NCI-H128 (cell line): Measurements from ENCODE around the gene JOSD1.

Experiments
- DNase-seq: peaks from one replicate; lab custom pipeline; 2025; ENCODE audit not compliant: unreplicated experiment; lab: John Stamatoyannopoulos, UW

JOSD1 gene

GRCh38 chr22:38733724-38734381 lies 33.1 kb upstream of the JOSD1 start:
- no peak for DNase-seq

DNA sequence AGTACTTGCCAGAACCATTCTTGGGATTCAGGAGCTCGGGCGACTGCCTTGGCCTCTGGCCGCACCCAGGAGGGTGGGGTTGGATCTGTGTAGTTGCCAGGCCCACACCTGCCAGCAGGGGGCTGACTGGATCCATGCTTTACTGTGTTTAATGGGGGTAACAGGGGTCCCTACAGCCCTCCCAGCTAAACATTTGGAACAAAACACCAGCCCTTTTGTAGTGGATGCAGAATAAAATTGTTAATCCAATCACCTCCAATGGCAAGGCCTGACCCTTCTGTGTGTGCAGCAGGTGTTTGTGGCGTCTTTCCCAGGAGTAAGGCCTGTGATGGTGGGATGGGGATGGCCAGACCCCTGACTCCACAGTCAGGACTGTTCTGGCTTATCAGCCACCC lies 32.6 kb upstream of the JOSD1 start:
- no peak for DNase-seq

GRCh38 chr22:38732251-38732815 lies 31.6 kb upstream of the JOSD1 start:
- DNase-seq = no peak

DNA sequence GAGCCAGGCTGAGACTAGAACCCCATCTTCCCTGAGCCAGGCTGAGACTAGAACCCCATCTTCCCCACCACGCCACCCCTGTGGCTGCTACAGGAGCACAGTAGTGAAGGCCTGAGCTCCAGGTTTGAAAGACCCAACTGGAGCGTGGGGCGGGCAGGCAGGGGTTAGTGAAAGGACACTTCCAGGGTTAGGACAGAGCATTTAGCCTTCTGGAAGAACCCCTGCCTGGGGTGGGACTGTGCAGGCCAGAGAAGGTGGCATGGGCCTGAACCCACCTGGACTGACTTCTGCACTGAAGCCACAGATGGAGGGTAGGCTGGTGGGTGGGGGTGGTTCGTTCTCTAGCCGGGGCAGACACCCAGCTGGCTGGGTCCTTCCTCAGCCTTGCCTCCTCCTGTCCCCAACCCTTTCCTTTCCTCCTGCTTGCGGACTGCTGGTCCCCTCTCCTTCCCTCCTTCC lies 31.0 kb upstream of the JOSD1 start:
- DNase-seq = no peak

DNA sequence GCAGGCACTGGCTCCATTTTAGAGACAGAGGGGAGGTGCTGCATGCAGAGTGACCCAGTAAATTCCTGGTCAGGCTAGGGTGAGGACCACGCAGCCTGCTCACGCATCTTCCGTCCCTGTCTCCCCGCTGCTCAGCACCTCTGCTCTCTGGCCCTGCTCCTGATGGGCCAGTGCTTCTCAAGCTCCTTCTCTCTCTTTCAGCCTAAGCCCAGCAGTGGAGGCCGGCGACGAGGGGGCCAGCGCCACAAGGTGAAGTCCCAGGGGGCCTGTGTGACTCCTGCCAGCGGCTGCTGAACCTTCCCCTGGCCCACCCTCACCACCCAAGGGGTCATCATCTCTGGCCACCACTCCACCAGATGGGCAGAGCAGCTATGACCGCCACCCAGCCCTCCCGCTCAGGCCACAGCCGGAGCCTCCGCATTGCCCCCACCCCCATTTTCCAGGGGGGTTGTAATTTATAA lies 29.7 kb upstream of the JOSD1 start:
- no peak for DNase-seq

GRCh38 chr22:38729946-38730345 lies 29.2 kb upstream of the JOSD1 start:
- DNase-seq = no peak

DNA sequence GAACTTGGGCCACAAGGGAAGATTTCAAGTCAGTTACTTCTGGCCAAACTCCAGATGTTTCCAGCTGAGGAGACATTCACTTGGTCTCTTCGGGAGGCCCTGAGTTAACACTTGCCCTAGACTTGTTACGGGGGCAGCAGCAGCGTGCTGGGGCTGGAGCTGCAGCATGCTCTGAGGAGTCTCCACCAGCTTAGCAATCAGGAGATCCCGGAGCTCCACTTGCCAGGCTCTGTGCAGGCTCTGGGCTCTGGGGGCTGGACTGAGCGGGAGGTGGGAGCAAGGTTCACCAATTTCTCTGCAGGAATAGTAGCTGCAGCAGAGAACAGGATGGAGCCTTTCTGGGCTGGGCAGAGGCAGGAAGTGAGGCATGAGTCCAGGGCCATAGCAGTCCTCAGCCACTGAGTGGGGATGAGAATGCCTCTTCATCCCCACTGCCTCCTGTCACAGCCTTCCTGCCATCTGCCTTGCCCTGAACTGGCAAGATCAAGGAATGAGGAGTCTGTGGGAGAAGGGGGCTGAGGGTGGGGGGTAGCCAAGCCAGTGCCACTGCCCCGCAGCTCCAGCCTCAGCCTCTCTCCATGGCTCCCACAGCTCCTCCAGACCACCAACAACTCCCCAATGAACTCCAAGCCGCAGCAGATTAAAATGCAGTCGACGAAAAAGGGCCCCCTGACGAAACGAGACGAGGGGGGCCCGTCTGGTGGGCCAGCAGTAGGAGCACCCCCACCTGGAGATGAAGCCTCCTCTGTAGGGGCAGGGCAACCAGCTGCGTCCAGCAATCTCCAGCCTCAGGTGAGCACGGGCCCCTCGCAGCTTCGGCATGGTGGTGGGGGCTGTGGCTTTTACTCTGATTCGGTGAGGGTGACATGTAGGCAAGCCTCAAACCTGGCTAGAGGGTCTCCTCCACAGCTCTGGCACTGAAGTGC lies 28.4 kb upstream of the JOSD1 start:
- DNase-seq = no peak

DNA sequence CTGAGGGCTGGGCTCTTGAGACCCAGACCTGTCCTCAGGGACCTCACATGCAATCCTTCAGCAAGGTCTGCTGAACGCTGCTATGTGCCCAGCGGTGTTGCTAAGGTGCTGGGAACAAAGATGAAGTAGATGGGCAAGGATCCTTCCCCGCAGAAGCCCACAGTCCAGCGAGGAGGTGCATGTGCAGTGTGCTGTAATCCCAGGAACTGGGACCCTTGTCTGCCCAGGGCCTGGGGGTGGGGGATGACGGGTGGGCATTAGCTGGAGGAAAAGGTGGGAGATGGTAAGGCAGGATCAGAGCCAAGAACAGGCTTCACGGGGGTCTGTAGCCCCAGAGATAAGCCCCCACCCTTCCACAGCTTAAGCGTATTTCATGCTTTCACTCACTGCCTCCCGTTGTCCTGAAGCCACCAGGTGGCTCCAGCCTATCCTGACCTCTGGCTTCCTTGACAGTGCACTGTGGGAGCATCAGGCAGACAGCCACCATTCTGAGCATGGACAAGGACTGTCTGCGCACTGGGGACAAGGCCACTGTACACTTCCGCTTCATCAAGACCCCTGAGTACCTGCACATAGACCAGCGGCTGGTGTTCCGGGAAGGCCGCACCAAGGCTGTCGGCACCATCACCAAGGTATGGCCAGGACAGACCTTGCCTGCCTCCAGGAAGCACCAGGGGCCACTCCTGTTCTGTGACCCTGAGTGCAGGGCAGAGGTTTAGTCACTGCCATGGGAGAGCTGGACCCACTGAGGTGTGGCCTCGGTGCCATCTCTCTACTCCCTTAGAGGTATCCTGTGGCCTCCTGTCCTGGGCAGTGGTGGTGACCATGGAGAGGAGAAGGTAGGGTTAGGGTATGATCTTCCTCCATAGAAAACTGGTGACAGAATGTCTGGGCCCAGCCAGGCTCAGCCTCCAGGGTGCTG lies 27.0 kb upstream of the JOSD1 start:
- no peak for DNase-seq

DNA sequence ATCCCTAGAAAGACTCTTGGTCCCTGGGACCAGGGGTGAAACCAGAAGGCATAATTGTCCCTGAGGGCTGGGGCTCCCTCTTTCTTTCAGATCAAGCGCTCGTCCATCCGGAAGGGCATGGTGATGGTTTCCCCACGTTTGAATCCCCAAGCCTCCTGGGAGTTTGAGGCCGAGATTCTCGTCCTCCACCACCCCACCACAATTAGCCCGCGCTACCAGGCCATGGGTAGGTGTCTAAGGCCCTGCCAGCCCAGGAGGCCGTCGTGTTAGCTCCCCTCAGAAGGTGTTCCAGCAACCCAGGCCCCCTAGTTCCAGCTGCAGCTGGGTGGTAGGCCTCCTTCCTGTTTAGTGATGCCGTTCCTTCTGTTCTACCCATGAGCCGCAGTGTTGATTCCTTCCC lies 26.4 kb upstream of the JOSD1 start:
- no peak for DNase-seq

GRCh38 chr22:38725900-38726655 lies 25.3 kb upstream of the JOSD1 start:
- no peak for DNase-seq

DNA sequence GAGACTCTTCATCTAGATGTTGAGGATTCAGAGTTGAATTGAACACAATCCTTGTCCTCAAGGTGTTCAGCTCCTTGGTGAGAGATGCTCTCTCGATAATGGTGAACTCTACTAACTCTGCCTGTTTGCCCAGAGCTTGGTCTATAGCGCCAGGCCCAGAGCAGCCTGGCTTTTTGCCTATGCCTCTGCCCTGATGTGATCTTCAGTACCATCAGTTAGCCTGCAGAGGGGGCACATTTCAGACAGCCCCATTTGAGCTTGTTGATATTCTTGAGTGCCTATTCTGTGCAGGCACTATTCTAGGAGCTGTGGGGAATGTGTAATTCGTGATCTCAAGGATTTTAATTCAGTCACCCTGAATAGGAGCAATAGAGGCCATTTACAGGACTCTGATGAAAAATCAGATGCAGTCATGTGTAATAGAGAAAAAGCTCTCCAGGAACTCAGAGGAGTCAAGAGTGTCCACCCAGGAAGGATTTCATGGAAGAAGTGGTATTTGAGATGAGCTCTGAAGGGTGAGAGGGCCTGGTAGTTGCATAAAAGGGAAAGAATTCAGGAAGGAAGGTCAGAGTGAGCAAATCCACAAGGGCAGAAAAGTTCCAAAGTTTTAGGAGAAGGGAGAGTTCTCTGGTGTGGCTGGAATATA lies 24.3 kb upstream of the JOSD1 start:
- DNase-seq = no peak

DNA sequence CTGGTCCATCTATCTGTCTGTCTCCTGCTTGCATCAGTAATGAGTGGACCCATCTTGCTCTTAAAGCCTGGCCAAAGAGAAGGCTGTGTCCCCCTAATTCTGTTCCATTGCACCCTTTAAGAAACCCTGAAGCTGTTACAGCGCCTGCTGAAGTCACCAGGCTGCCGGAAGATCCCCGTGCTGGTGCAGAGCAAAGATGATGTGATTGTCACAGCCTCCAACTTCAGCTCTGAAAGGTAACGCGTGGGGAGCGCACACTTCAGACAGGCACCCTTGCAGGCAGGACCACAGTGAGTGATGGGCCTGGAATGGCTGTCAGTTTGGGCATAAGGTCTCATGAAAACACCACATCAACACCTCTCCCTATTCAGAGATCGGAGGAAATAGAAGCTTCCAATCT lies 23.4 kb upstream of the JOSD1 start:
- no peak for DNase-seq

GRCh38 chr22:38721551-38721950 lies 20.8 kb upstream of the JOSD1 start:
- DNase-seq = no peak

DNA sequence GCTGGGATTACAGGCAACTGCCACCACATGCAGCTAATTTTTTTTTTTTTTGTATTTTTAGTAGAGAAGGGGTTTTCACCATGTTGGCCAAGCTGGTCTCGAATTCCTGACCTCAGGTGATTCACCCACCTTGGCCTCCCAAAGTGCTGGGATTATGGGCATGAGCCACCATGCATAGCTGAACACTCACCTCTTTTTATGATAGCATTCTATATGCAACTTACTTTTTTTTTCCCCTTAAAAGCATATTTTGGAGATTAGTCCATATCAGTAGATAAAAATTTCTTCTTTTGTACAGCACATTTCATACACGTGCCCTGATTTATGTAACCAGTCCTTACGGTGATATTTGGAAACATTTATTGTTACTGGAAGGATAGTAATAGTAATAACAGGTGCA lies 19.6 kb upstream of the JOSD1 start:
- DNase-seq = no peak

- DNase-seq = no peak
Observed at GRCh38 chr22:38719196-38719595, 18.5 kb upstream of the JOSD1 start.

GRCh38 chr22:38718414-38718813 lies 17.7 kb upstream of the JOSD1 start:
- DNase-seq = no peak

DNA sequence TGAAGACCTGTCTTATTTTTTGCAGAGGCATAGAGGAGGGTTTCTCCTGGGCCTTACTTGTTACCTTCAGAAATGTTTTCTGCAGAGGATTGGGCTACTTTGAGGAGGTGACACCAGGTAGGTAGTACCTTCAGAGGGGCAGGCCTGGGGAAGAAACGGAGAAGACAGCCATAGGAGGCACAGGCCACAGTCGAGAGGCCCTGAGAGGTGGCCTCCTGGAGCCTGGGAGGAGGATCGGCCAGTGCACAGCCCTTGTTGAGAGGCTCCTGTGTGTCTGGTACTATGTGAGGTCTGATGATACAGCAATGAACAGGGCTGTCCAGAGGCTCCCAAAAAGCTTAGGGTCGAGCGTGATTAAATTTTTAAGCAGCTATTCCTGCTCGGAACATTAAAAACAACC lies 16.5 kb upstream of the JOSD1 start:
- no peak for DNase-seq

GRCh38 chr22:38716826-38717225 lies 16.1 kb upstream of the JOSD1 start:
- DNase-seq = no peak

- DNase-seq = no peak
Observed at GRCh38 chr22:38716271-38716670, 15.5 kb upstream of the JOSD1 start.

DNA sequence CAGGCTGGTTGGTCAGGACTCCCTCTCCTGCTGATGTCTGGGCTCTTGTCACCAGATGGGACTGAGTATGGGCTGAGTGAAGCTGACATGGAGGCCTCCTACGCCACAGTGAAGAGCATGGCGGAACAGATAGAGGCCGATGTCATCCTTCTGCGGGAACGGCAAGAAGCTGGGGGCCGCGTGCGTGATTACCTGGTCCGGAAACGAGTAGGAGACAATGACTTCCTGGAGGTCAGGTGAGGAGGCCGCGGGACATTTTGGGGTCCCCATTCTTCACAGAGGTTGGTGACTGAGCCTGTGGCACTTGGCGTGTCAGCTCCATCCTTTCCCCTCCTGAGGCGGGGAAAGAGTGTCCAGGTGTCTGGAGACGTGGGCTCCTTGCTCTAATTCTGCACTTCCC lies 15.1 kb upstream of the JOSD1 start:
- DNase-seq = no peak
